K562 (cell line): ENCODE results near the gene IFFO2. TPM values are rescaled to one million over a fixed set of nuclear protein-coding genes. Genes with fewer than 3 reads are reported as not detected.

Experiments
- ARID2 ChIP-seq: fragments of 450-650 bp; IDR thresholded peaks from 2 replicates; pipeline ENCODE4 v1.6.1; 2017; ENCODE audit warnings: antibody characterized with exemption, mild to moderate bottlenecking
- HEY1 ChIP-seq: fragments of 250-450 bp; sonication (Bioruptor Pico); IDR thresholded peaks from 2 replicates; pipeline ENCODE4 v1.5.0; 2020; ENCODE audit warnings: mild to moderate bottlenecking, moderate library complexity, borderline replicate concordance
- HMG20B ChIP-seq: fragments of 250-450 bp; sonication (Bioruptor Pico); IDR thresholded peaks from 2 replicates; pipeline ENCODE4 v1.5.0; 2021; ENCODE audit warnings: mild to moderate bottlenecking
- HMGN3 ChIP-seq: IDR thresholded peaks from 2 replicates; pipeline ENCODE4 v1.6.1; 2011; ENCODE audit warnings: borderline replicate concordance, low read depth, mild to moderate bottlenecking, mixed read lengths, low read length; ENCODE audit not compliant: insufficient read length; ENCODE audit errors: extremely low read depth
- ZFP36 ChIP-seq: fragments of 150-350 bp; IDR thresholded peaks from 2 replicates; pipeline ENCODE4 v1.6.1; 2018; ENCODE audit warnings: low read length, low read depth; ENCODE audit not compliant: partially characterized antibody
- ZNF197 ChIP-seq: fragments of 200-800 bp; sonication (Bioruptor generic); IDR thresholded peaks from 2 replicates; pipeline ENCODE4 v1.6.1; 2016; ENCODE audit warnings: low read depth, missing genetic modification characterization, missing compliant biosample characterization
- polyA plus RNA-seq, 8 experiments: library from polyadenylated mRNA; depleted of rRNA in 4 of 8; stranded (reverse) in 5 of 8; unstranded in 3 of 8; fragments of >200 nt; fragmentation: Nextera tagmentation in 2 of 8; fragmentation: Illumina TruSeq in 1 of 8; extraction: Ambion mirVana in 2 of 8; extraction: Trizol in 1 of 8; gene quantifications; 2 replicates each; pipeline versions ENCODE4 v1.2.1 to v1.2.3, GENCODE V29; 2011 to 2014; ENCODE audit warnings: inconsistent platforms in 1 of 8, missing spikeins in 1 of 8
- total RNA-seq, 7 experiments: library from RNA; depleted of rRNA in 6 of 7; stranded (reverse); fragments of >200 nt in 6 of 7; fragmentation: Illumina TruSeq in 2 of 7; extraction: Trizol in 2 of 7; gene quantifications; 2 replicates each; pipeline versions ENCODE4 v1.2.1 to v1.2.3, GENCODE V29; 2011 to 2021; ENCODE audit warnings: low replicate concordance in 1 of 7
- TF ChIP-seq, protein P1 (sequence below), 2 experiments: fragments of 450-650 bp in 1 of 2; sonication (generic) in 1 of 2; formaldehyde crosslinking in 1 of 2; IDR thresholded peaks; 2 replicates each; pipeline versions ENCODE4 v1.7.1 to v1.9.0; 2016 to 2022; ENCODE audit warnings: inconsistent platforms in 1 of 2, mild to moderate bottlenecking in 1 of 2, missing genetic modification reagents in 1 of 2
- TF ChIP-seq, protein P2 (sequence below): fragments of 250-450 bp; sonication (Bioruptor Pico); IDR thresholded peaks from 2 replicates; pipeline ENCODE4 v1.5.0; 2020; ENCODE audit warnings: mild to moderate bottlenecking
- TF ChIP-seq, protein P3 (sequence below): fragments of 250-450 bp; sonication (Bioruptor Pico); IDR thresholded peaks from 2 replicates; pipeline ENCODE4 v1.4.0; 2020
- TF ChIP-seq, protein P4 (sequence below), 3 experiments: fragments of 200-800 bp in 1 of 3; fragments of 250-450 bp in 1 of 3; fragments of 450-650 bp in 1 of 3; sonication (Bioruptor Pico) in 1 of 3; sonication (Bioruptor generic) in 1 of 3; formaldehyde crosslinking in 1 of 3; IDR thresholded peaks; 2 replicates each; pipeline versions ENCODE4 v1.6.1 to v1.8.0; 2016 to 2022; ENCODE audit warnings: mild to moderate bottlenecking in 2 of 3, missing genetic modification characterization in 2 of 3, missing compliant biosample characterization in 1 of 3, moderate library complexity in 1 of 3

Gene IFFO2
- total and polyA plus RNA-seq, 9 of the 15 experiments (the other 6 are each of a cell fraction or from before 2014, with no cell fraction given) = 0.15 to 1.0 (median 0.44) TPM; not detected in 2

DNA sequence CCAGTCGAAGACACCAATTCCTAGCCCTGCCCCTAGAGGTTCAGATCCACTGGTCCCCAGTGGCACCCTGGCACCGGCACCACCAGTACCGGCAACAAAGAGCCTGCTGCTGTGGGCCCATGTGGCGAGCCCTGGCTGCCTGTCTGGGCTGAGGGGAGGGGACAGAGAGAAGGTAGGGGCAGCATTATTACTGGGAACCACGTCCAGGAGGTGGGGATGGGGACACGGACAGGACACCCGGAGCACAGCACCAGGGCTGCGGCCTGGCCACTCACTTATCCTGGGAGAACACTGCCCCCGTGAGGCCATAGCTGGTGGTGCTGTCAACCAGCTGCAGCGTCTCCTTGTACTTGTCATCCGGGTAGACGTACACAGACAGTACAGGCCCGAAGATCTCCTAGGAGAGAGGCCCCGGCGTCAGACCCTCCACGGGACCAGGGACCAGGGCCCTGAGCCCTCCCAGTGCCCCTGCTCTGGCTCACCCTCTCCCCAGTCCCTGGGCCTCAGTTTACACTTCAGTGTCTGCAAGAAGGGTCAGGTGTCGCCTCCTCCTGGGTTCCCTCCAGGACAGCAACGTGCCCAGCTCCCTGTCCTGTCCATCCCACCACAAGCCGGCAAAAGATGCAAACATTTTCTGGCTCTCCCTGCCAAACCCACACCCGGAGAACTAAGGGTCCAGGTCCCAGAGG lies 81.2 kb downstream of the IFFO2 start (continued):
- TF ChIP-seq, protein P1, sequence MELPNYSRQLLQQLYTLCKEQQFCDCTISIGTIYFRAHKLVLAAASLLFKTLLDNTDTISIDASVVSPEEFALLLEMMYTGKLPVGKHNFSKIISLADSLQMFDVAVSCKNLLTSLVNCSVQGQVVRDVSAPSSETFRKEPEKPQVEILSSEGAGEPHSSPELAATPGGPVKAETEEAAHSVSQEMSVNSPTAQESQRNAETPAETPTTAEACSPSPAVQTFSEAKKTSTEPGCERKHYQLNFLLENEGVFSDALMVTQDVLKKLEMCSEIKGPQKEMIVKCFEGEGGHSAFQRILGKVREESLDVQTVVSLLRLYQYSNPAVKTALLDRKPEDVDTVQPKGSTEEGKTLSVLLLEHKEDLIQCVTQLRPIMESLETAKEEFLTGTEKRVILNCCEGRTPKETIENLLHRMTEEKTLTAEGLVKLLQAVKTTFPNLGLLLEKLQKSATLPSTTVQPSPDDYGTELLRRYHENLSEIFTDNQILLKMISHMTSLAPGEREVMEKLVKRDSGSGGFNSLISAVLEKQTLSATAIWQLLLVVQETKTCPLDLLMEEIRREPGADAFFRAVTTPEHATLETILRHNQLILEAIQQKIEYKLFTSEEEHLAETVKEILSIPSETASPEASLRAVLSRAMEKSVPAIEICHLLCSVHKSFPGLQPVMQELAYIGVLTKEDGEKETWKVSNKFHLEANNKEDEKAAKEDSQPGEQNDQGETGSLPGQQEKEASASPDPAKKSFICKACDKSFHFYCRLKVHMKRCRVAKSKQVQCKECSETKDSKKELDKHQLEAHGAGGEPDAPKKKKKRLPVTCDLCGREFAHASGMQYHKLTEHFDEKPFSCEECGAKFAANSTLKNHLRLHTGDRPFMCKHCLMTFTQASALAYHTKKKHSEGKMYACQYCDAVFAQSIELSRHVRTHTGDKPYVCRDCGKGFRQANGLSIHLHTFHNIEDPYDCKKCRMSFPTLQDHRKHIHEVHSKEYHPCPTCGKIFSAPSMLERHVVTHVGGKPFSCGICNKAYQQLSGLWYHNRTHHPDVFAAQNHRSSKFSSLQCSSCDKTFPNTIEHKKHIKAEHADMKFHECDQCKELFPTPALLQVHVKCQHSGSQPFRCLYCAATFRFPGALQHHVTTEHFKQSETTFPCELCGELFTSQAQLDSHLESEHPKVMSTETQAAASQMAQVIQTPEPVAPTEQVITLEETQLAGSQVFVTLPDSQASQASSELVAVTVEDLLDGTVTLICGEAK (IDR thresholded peaks at IDR 0.05) = no peak
- TF ChIP-seq, protein P1 (CRISPR knock-in tag; IDR thresholded peaks at IDR 0.05) = no peak
- TF ChIP-seq HMG20B (CRISPR knock-in tag) (no peak), HEY1 (CRISPR knock-in tag) (no peak), ARID2 (no peak; the same call in 1 of the 2 replicates), ZFP36 (peak; percentile 93), ZNF197 (no peak), HMGN3 (peak; percentile 26)
- TF ChIP-seq, protein P2, sequence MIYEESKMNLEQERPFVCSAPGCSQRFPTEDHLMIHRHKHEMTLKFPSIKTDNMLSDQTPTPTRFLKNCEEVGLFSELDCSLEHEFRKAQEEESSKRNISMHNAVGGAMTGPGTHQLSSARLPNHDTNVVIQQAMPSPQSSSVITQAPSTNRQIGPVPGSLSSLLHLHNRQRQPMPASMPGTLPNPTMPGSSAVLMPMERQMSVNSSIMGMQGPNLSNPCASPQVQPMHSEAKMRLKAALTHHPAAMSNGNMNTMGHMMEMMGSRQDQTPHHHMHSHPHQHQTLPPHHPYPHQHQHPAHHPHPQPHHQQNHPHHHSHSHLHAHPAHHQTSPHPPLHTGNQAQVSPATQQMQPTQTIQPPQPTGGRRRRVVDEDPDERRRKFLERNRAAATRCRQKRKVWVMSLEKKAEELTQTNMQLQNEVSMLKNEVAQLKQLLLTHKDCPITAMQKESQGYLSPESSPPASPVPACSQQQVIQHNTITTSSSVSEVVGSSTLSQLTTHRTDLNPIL (CRISPR knock-in tag) = no peak
- TF ChIP-seq, protein P3, sequence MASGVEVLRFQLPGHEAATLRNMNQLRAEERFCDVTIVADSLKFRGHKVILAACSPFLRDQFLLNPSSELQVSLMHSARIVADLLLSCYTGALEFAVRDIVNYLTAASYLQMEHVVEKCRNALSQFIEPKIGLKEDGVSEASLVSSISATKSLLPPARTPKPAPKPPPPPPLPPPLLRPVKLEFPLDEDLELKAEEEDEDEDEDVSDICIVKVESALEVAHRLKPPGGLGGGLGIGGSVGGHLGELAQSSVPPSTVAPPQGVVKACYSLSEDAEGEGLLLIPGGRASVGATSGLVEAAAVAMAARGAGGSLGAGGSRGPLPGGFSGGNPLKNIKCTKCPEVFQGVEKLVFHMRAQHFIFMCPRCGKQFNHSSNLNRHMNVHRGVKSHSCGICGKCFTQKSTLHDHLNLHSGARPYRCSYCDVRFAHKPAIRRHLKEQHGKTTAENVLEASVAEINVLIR (CRISPR knock-in tag) = no peak
- TF ChIP-seq, protein P4, sequence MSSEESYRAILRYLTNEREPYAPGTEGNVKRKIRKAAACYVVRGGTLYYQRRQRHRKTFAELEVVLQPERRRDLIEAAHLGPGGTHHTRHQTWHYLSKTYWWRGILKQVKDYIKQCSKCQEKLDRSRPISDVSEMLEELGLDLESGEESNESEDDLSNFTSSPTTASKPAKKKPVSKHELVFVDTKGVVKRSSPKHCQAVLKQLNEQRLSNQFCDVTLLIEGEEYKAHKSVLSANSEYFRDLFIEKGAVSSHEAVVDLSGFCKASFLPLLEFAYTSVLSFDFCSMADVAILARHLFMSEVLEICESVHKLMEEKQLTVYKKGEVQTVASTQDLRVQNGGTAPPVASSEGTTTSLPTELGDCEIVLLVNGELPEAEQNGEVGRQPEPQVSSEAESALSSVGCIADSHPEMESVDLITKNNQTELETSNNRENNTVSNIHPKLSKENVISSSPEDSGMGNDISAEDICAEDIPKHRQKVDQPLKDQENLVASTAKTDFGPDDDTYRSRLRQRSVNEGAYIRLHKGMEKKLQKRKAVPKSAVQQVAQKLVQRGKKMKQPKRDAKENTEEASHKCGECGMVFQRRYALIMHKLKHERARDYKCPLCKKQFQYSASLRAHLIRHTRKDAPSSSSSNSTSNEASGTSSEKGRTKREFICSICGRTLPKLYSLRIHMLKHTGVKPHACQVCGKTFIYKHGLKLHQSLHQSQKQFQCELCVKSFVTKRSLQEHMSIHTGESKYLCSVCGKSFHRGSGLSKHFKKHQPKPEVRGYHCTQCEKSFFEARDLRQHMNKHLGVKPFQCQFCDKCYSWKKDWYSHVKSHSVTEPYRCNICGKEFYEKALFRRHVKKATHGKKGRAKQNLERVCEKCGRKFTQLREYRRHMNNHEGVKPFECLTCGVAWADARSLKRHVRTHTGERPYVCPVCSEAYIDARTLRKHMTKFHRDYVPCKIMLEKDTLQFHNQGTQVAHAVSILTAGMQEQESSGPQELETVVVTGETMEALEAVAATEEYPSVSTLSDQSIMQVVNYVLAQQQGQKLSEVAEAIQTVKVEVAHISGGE (CRISPR knock-in tag; IDR thresholded peaks at IDR 0.05) = peak in 2 of 3 experiments; percentile 52 to 94; a peak in 3 of 6 replicates
